GM23338 (cell line): Measurements from ENCODE around the gene PRMT3.

Experiments used
- CTCF ChIP-seq, 2 experiments: fragments of 200-600 bp in 1 of 2; sonication (generic) in 1 of 2; conservative IDR thresholded peaks; 2 replicates each; pipeline versions ENCODE4 v1.5.1 to v1.6.1; 2016 to 2017; ENCODE audit warnings: antibody characterized with exemption in 2 of 2, low read depth in 2 of 2, mild to moderate bottlenecking in 2 of 2, moderate library complexity in 1 of 2
- EZH2phosphoT487 ChIP-seq: fragments of 200-600 bp; sonication (generic); IDR thresholded peaks from one replicate; pipeline ENCODE4 v1.8.1; 2018; ENCODE audit warnings: antibody characterized with exemption; ENCODE audit not compliant: unreplicated experiment
- POLR2AphosphoS5 ChIP-seq: IDR thresholded peaks from 2 replicates; pipeline ENCODE4 v1.6.1; 2016; ENCODE audit warnings: antibody characterized with exemption, low read depth
- ZNF114 ChIP-seq: fragments of 250-450 bp; sonication (Bioruptor Pico); IDR thresholded peaks from 2 replicates; pipeline ENCODE4 v1.5.0; 2020; ENCODE audit warnings: mild to moderate bottlenecking, moderate library complexity
- TF ChIP-seq, protein P1 (sequence below): IDR thresholded peaks from 2 replicates; pipeline ENCODE4 v1.6.1; 2016; ENCODE audit warnings: antibody characterized with exemption

DNA sequence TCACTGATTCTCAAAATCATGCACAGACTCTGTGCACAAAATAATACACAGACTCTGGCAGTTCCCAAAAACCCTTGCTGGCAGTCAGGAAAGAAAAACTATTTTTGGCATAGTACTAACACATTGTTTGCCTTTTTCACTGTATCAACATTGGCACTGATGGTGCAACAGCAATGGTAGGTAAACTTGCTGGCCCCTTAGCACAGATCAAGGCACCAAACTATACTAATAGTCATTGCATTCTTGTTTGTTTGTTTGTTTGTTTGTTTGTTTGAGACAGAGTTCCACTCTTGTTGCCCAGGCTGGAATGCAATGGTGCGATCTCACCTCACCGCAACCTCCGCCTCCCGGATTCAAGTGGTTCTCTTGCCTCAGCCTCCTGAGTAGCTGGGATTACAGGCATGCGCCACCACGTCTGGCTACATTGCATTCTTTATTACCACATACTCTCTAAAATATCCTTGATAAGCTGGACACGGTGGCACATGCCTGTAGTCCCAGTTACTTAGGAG lies 130.9 kb downstream of the PRMT3 start:
- TF ChIP-seq CTCF (conservative IDR thresholded peaks at IDR 0.05; ENCODE audit: low read depth in 2 of 2) (no peak), POLR2AphosphoS5 (no peak), EZH2phosphoT487 (no peak), ZNF114 (CRISPR knock-in tag) (no peak)
- TF ChIP-seq, protein P1, sequence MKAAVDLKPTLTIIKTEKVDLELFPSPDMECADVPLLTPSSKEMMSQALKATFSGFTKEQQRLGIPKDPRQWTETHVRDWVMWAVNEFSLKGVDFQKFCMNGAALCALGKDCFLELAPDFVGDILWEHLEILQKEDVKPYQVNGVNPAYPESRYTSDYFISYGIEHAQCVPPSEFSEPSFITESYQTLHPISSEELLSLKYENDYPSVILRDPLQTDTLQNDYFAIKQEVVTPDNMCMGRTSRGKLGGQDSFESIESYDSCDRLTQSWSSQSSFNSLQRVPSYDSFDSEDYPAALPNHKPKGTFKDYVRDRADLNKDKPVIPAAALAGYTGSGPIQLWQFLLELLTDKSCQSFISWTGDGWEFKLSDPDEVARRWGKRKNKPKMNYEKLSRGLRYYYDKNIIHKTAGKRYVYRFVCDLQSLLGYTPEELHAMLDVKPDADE: no peak
